Head of caudate nucleus (tissue), 42 donors: ENCODE measurements around the gene IRF7.
A peak's percentile ranks its signal among the peaks of the same experiment; 100 is the strongest.

Source experiments
- DNase-seq, 42 donors: peaks; one replicate each; pipeline versions ENCODE4 v3.0.0 to v3.0.0-alpha.2; 2020 to 2021; ENCODE audit warnings: mixed read lengths in 7 of 42
- intact Hi-C: fragments of 100-400 bp; cut with DNase I; formaldehyde crosslinking; loops from one replicate; pipeline ENCODE4 v1.15.0; 2022

IRF7 gene

GRCh38 chr11:643849-644738 lies 28.3 kb upstream of the IRF7 start:
- intact Hi-C loops, result no loop called here
- DNase-seq, result no peak

GRCh38 chr11:643366-643765 lies 27.6 kb upstream of the IRF7 start:
- intact Hi-C loops, result no loop called here
- no peak for DNase-seq

GRCh38 chr11:641806-642370 lies 26.1 kb upstream of the IRF7 start:
- intact Hi-C loops, result no loop called here
- no peak for DNase-seq

- intact Hi-C loops, result no loop called here
Observed at GRCh38 chr11:640021-640706, 24.4 kb upstream of the IRF7 start.

GRCh38 chr11:639332-639955 lies 23.7 kb upstream of the IRF7 start:
- intact Hi-C loops, result no loop called here

More at GRCh38 chr11:640021-640706, 24.4 kb upstream of the IRF7 start:
- no peak for DNase-seq

GRCh38 chr11:638631-639331 lies 23.0 kb upstream of the IRF7 start:
- intact Hi-C loops, result no loop called here
- DNase-seq, result no peak

More at GRCh38 chr11:639332-639955, 23.7 kb upstream of the IRF7 start:
- no peak for DNase-seq

GRCh38 chr11:637593-638521 lies 22.1 kb upstream of the IRF7 start:
- intact Hi-C loops, result no loop called here
- DNase-seq, result no peak

GRCh38 chr11:637333-637592 lies 21.5 kb upstream of the IRF7 start:
- intact Hi-C loops, result no loop called here
- DNase-seq, result peak in 1 of 42 donors; percentile 45

- intact Hi-C loops, result no loop called here
- DNase-seq, result peak in 4 of 42 donors; percentile 32 to 63 (median 41)
Observed at GRCh38 chr11:636511-637332, 21.0 kb upstream of the IRF7 start, which contains the start of gene DRD4. Gene DRD4 (plus strand): TSS chr11:637269. CDS start chr11:637305, 36 bp downstream.

GRCh38 chr11:635945-636510 lies 20.3 kb upstream of the IRF7 start:
- no peak for DNase-seq
- intact Hi-C loops, result no loop called here

- DNase-seq, result no peak
- intact Hi-C loops, result no loop called here
Observed at GRCh38 chr11:630871-631270, 15.1 kb upstream of the IRF7 start.

- DNase-seq, result no peak
- intact Hi-C loops, result no loop called here
Observed at GRCh38 chr11:629237-629583, 13.5 kb upstream of the IRF7 start.

- no peak for DNase-seq
- intact Hi-C loops, result no loop called here
Observed at GRCh38 chr11:628056-628455, 12.3 kb upstream of the IRF7 start.

- intact Hi-C loops, result no loop called here
- DNase-seq, result no peak
Observed at GRCh38 chr11:627308-627576, 11.5 kb upstream of the IRF7 start.

GRCh38 chr11:626475-627307 lies 10.9 kb upstream of the IRF7 start, which contains the start of gene SCT:
Gene SCT (minus strand): TSS chr11:627181. CDS start chr11:627143, 38 bp downstream.
- intact Hi-C loops, result no loop called here
- DNase-seq, result no peak

- no peak for DNase-seq
- intact Hi-C loops, result no loop called here
Observed at GRCh38 chr11:625636-626268, 10.0 kb upstream of the IRF7 start.
